K562 (cell line): Measurements from ENCODE around the gene KLK14. TPM values are rescaled to one million over a fixed set of nuclear protein-coding genes. Genes with fewer than 3 reads are reported as not detected.
A peak's percentile ranks its signal among the peaks of the same experiment; 100 is the strongest.

Experiments used
- ATAC-seq: fragments of 200-7000 bp; cut with Tn5 transposase; 3 replicates; pipeline ENCODE4 v1.9.1; 2020; ENCODE audit warnings: moderate library complexity
- BruUV-seq: library from RNA; stranded (reverse); fragments of 400-500 nt; replicated peaks from 2 replicates; lab custom pipeline; 2021; lab: Mats Ljungman, UMichigan
- CTCF ChIA-PET: fragments of 300-600 bp; formaldehyde crosslinking; extraction: SDS; loops from one replicate; lab custom pipeline; 2021; ENCODE audit warnings: low intra/inter-chr PET ratio; lab: Yijun Ruan, JAX
- POLR2A ChIA-PET: fragments of 300-600, 350-650 bp; sonication (Branson Sonifier 250); formaldehyde crosslinking; extraction: SDS; loops from one replicate; lab custom pipeline; 2021; ENCODE audit warnings: antibody characterized with exemption, inconsistent platforms; lab: Yijun Ruan, JAX
- DNase-seq, 4 experiments: peaks; one replicate each; pipeline versions ENCODE4 v3.0.0 to v3.0.0-alpha.2; 2011 to 2018; ENCODE audit warnings: low spot score in 3 of 4, mixed read lengths in 3 of 4; ENCODE audit errors: extremely low read depth in 1 of 4
- FAIRE-seq: peaks from 2 replicates; lab custom pipeline; 2011; peaks lifted over from hg19 to GRCh38; lab: Jason Lieb, UNC
- H2AFZ ChIP-seq: 2 replicates; pipeline ENCODE4 v1.6.0; 2011; ENCODE audit warnings: low read depth, low read length, control low read depth, inconsistent platforms
- H3K27ac ChIP-seq: fragments of 200-600 bp; 3 replicates; pipeline ENCODE4 v1.8.0; 2011; ENCODE audit warnings: low read depth, mild to moderate bottlenecking, control low read depth, inconsistent platforms, low read length, moderate library complexity, mixed read lengths; ENCODE audit errors: extremely low read depth
- H3K27me3 ChIP-seq, 2 experiments: fragments of 300-600 bp in 1 of 2; 2 replicates in 1 of 2; 3 replicates in 1 of 2; pipeline versions ENCODE4 v1.6.0 to v1.8.0; 2011; ENCODE audit warnings: inconsistent platforms in 2 of 2, low read length in 2 of 2, mild to moderate bottlenecking in 1 of 2, mixed read lengths in 1 of 2, moderate library complexity in 1 of 2; ENCODE audit not compliant: control insufficient read depth in 2 of 2, insufficient read depth in 2 of 2
- H3K36me3 ChIP-seq: fragments of 300-600 bp; 3 replicates; pipeline ENCODE4 v1.8.0; 2011; ENCODE audit warnings: mild to moderate bottlenecking, low read length, inconsistent platforms; ENCODE audit not compliant: control insufficient read depth, insufficient read depth
- H3K4me1 ChIP-seq, 2 experiments: fragments of 200-600 bp in 1 of 2; replicated peaks in 1 of 2; 2 replicates in 1 of 2; 3 replicates in 1 of 2; pipeline versions ENCODE4 v1.5.1 to v1.8.0; 2011; ENCODE audit warnings: inconsistent platforms in 2 of 2, low read length in 2 of 2, mild to moderate bottlenecking in 1 of 2, mixed read lengths in 1 of 2, moderate library complexity in 1 of 2; ENCODE audit not compliant: control insufficient read depth in 2 of 2, insufficient read depth in 2 of 2
- H3K4me2 ChIP-seq: 2 replicates; pipeline ENCODE4 v1.6.1; 2011; ENCODE audit warnings: low read length, control low read depth, inconsistent platforms, mixed read lengths; ENCODE audit not compliant: insufficient read depth
- H3K4me3 ChIP-seq: fragments of 200-600 bp; sonication (generic), shearing (Covaris generic); 2 replicates; pipeline ENCODE4 v1.5.1; 2016; ENCODE audit warnings: control low read depth, inconsistent platforms
- H3K79me2 ChIP-seq: fragments of 200-600 bp; 3 replicates; pipeline ENCODE4 v1.8.0; 2011; ENCODE audit warnings: low read length, inconsistent platforms; ENCODE audit not compliant: control insufficient read depth, insufficient read depth
- H3K9ac ChIP-seq, 2 experiments: 2 replicates each; pipeline versions ENCODE4 v1.6.0 to v1.6.1; 2011; ENCODE audit warnings: low read depth in 2 of 2, low read length in 2 of 2, control low read depth in 1 of 2, inconsistent platforms in 1 of 2, mild to moderate bottlenecking in 1 of 2, mixed read lengths in 1 of 2; ENCODE audit not compliant: insufficient read depth in 1 of 2
- H3K9me1 ChIP-seq: one replicate; pipeline ENCODE4 v1.6.0; 2011; ENCODE audit warnings: inconsistent platforms, mild to moderate bottlenecking, low read length, moderate library complexity; ENCODE audit not compliant: control insufficient read depth, insufficient read depth
- H3K9me3 ChIP-seq: replicated peaks from 2 replicates; pipeline ENCODE4 v1.5.1; 2011; ENCODE audit warnings: low read depth, low read length, inconsistent platforms; ENCODE audit not compliant: control insufficient read depth, insufficient read depth
- H4K20me1 ChIP-seq: replicated peaks from 2 replicates; pipeline ENCODE4 v1.6.1; 2011; ENCODE audit warnings: low read length, inconsistent platforms, mixed read lengths; ENCODE audit not compliant: control insufficient read depth, insufficient read depth
- CBFA2T3 ChIP-seq: fragments of 450-650 bp; IDR thresholded peaks from 2 replicates; pipeline ENCODE4 v1.6.1; 2017
- EGR1 ChIP-seq: fragments of 450-650 bp; conservative IDR thresholded peaks from 2 replicates; pipeline ENCODE4 v1.6.1; 2017; ENCODE audit warnings: mild to moderate bottlenecking
- NKRF ChIP-seq: fragments of 450-650 bp; IDR thresholded peaks from 2 replicates; pipeline ENCODE4 v1.6.1; 2016; ENCODE audit warnings: borderline replicate concordance
- RBM15 ChIP-seq: fragments of 200-400 bp; formaldehyde crosslinking; IDR thresholded peaks from 2 replicates; pipeline ENCODE4 v1.6.1; 2018; ENCODE audit warnings: mild to moderate bottlenecking, low read length, moderate library complexity; ENCODE audit not compliant: insufficient read depth
- SREBF1 ChIP-seq: fragments of 150-350 bp; IDR thresholded peaks from 2 replicates; pipeline ENCODE4 v1.6.1; 2014; ENCODE audit warnings: antibody characterized with exemption, low read depth, low read length, borderline replicate concordance
- TEAD4 ChIP-seq, 2 experiments: sonication (generic) in 1 of 2; formaldehyde crosslinking in 1 of 2; IDR thresholded peaks; 2 replicates each; pipeline versions ENCODE4 v1.6.1 to v1.8.0; 2012 to 2022; ENCODE audit warnings: borderline replicate concordance in 1 of 2, inconsistent platforms in 1 of 2, low read length in 1 of 2, mild to moderate bottlenecking in 1 of 2, missing genetic modification reagents in 1 of 2
- ZFP36 ChIP-seq: fragments of 150-350 bp; IDR thresholded peaks from 2 replicates; pipeline ENCODE4 v1.6.1; 2018; ENCODE audit warnings: low read length, low read depth; ENCODE audit not compliant: partially characterized antibody
- ZNF699 ChIP-seq: fragments of 250-450 bp; sonication (Bioruptor Pico); IDR thresholded peaks from 2 replicates; pipeline ENCODE4 v1.8.0; 2021; ENCODE audit warnings: mild to moderate bottlenecking, moderate library complexity; ENCODE audit not compliant: insufficient replicate concordance
- WGBS: fragments of 100-300 bp; shearing (Covaris generic); methylation state at CpG from one replicate; pipeline ENCODE4 v1.1.6; 2016; ENCODE audit warnings: low coverage, mixed read lengths; ENCODE audit not compliant: insufficient coverage; ENCODE audit errors: missing lambda C conversion rate; 5-methylcytosine and 5-hydroxymethylcytosine counted together
- in situ Hi-C: fragments of 300-500 bp; cut with MboI; formaldehyde crosslinking; loops from 4 replicates; pipeline ENCODE4 v1.15.0; 2018; ENCODE audit warnings: inconsistent platforms, mixed read lengths
- intact Hi-C: fragments of 100-400 bp; cut with micrococcal nuclease; formaldehyde crosslinking; loops from 2 replicates; pipeline ENCODE4 v1.14.2; 2022
- polyA plus RNA-seq, 8 experiments: library from polyadenylated mRNA; depleted of rRNA in 4 of 8; stranded (reverse) in 5 of 8; unstranded in 3 of 8; fragments of >200 nt; fragmentation: Nextera tagmentation in 2 of 8; fragmentation: Illumina TruSeq in 1 of 8; extraction: Ambion mirVana in 2 of 8; extraction: Trizol in 1 of 8; gene quantifications; 2 replicates each; pipeline versions ENCODE4 v1.2.1 to v1.2.3, GENCODE V29; 2011 to 2014; ENCODE audit warnings: inconsistent platforms in 1 of 8, missing spikeins in 1 of 8
- total RNA-seq, 7 experiments: library from RNA; depleted of rRNA in 6 of 7; stranded (reverse); fragments of >200 nt in 6 of 7; fragmentation: Illumina TruSeq in 2 of 7; extraction: Trizol in 2 of 7; gene quantifications; 2 replicates each; pipeline versions ENCODE4 v1.2.1 to v1.2.3, GENCODE V29; 2011 to 2021; ENCODE audit warnings: low replicate concordance in 1 of 7
- TF ChIP-seq, protein P1 (sequence below): fragments of 450-650 bp; IDR thresholded peaks from 2 replicates; pipeline ENCODE4 v1.6.1; 2016; ENCODE audit warnings: mild to moderate bottlenecking

The KLK14 gene
- total and polyA plus RNA-seq, 9 of the 15 experiments (the other 6 are each of a cell fraction or from before 2014, with no cell fraction given) = not detected

DNA sequence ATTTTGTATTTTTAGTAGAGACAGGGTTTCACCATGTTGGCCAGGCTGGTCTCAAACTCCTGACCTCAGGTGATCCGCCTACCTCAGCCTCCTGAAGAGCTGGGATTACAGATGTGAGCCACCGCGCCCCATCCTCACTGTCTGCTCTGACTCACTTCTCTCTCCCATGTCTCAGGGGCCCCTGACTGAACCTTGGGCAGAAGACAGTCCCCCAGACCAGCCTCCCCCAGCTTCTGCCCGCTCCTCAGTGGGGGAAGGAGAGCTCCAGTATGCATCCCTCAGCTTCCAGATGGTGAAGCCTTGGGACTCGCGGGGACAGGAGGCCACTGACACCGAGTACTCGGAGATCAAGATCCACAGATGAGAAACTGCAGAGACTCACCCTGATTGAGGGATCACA lies 47.0 kb upstream of the KLK14 start:
- ChIA-PET POLR2A (interaction anchor here (0.6 to 0.7 kb wide), 3 partner anchors 9 to 115 kb away, joined by 3 read pairs; no protein-coding TSS in a partner anchor), CTCF (no interaction called here)
- WGBS = 6% methylated on average over 8 of the region's 8 CpGs
- Histone ChIP-seq H2AFZ (no peak overlapping the region), H3K9me3 (no peaks in the 10 kb centered on the region), H3K27ac (no peak overlapping the region), H3K9ac (no peak overlapping the region), H3K4me3 (no peak overlapping the region), H3K79me2 (no peaks in the 10 kb centered on the region), H3K36me3 (no peaks in the 10 kb centered on the region), H4K20me1 (peaks cover 4% of the 10 kb centered on the region; the same call in 1 of the 2 replicates), H3K27me3 (peaks cover 3 to 22% of the 10 kb centered on the region in 2 experiments; a peak in 2 of 5 replicates), H3K4me1 (peaks cover 28 to 34% of the 10 kb centered on the region in 2 experiments), H3K9me1 (no peaks in the 10 kb centered on the region), H3K4me2 (no peak overlapping the region)
- in situ Hi-C loops (no loop called here), intact Hi-C loops (no loop called here)
- BruUV-seq = no TSS peak
- no peak for FAIRE-seq
- no peak for DNase-seq
- TF ChIP-seq CBFA2T3 (peak; percentile 6; the same call in 1 of the 2 replicates), ZNF699 (CRISPR knock-in tag) (no peak), EGR1 (peak; percentile 56), RBM15 (no peak)
- no peak for ATAC-seq

DNA sequence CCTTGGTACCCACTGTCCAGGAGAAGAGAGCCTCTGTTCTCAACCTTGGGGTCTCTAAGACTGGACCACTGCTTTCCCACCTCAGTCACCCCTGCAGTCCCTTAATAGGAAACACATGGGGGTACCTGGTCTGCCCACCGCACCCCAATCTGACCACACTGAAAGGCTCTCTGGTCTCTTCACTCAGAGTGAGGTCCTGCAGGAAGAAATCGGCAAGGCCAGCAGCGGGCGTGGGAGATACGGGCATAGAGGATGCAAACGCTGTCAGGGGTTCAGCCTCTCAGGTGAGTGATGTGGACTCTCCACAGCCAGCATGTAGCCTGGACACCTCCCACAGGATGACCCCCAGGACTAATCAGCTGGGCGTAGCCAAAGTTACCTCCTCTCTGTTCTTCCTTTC lies 45.5 kb upstream of the KLK14 start:
- DNase-seq (no peak), ATAC-seq (no peak), FAIRE-seq (no peak)
- H4K20me1 ChIP-seq = peaks cover 4% of the 10 kb centered on the region; the same call in 1 of the 2 replicates
- H3K27me3 ChIP-seq = peaks cover 3 to 24% of the 10 kb centered on the region in 2 experiments; a peak in 2 of 5 replicates
- no peaks in the 10 kb centered on the region for H3K79me2 ChIP-seq
- H3K9ac ChIP-seq = peak overlapping the region in 1 of 2 experiments; percentile 6; a peak in 1 of 4 replicates
- H3K9me1 ChIP-seq = no peaks in the 10 kb centered on the region
- intact Hi-C loops (no loop called here), in situ Hi-C loops (no loop called here)
- H3K36me3 ChIP-seq = no peaks in the 10 kb centered on the region
- peak overlapping the region; percentile 38 for H3K4me2 ChIP-seq
- BruUV-seq = no TSS peak
- H3K9me3 ChIP-seq = no peaks in the 10 kb centered on the region
- WGBS = 17% methylated on average over 7 of the region's 7 CpGs
- no peak overlapping the region; the same call in 1 of the 2 replicates for H2AFZ ChIP-seq
- H3K4me3 ChIP-seq = no peak overlapping the region
- CTCF ChIA-PET = no interaction called here
- POLR2A ChIA-PET = interaction anchor here (0.7 kb wide), 1 partner anchor 137 kb away, joined by 4 read pairs; no protein-coding TSS in a partner anchor
- no peak overlapping the region for H3K27ac ChIP-seq
- peaks cover 32 to 34% of the 10 kb centered on the region in 2 experiments for H3K4me1 ChIP-seq
- TF ChIP-seq NKRF (no peak), SREBF1 (no peak), TEAD4 (IDR thresholded peaks at IDR 0.05; ENCODE audit: low read length) (no peak), TEAD4 (CRISPR knock-in tag; IDR thresholded peaks at IDR 0.05; ENCODE audit: borderline replicate concordance) (no peak), ZFP36 (peak; percentile 49)
- TF ChIP-seq, protein P1, sequence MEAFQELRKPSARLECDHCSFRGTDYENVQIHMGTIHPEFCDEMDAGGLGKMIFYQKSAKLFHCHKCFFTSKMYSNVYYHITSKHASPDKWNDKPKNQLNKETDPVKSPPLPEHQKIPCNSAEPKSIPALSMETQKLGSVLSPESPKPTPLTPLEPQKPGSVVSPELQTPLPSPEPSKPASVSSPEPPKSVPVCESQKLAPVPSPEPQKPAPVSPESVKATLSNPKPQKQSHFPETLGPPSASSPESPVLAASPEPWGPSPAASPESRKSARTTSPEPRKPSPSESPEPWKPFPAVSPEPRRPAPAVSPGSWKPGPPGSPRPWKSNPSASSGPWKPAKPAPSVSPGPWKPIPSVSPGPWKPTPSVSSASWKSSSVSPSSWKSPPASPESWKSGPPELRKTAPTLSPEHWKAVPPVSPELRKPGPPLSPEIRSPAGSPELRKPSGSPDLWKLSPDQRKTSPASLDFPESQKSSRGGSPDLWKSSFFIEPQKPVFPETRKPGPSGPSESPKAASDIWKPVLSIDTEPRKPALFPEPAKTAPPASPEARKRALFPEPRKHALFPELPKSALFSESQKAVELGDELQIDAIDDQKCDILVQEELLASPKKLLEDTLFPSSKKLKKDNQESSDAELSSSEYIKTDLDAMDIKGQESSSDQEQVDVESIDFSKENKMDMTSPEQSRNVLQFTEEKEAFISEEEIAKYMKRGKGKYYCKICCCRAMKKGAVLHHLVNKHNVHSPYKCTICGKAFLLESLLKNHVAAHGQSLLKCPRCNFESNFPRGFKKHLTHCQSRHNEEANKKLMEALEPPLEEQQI = no peak
